Uterine smooth muscle cell (primary cell): ENCODE results near the gene TSPY8. TPM values are rescaled to one million over a fixed set of nuclear protein-coding genes. Genes with fewer than 3 reads are reported as not detected.

Source experiments
- total RNA-seq: library from RNA; depleted of rRNA; stranded (reverse); fragments of >200 nt; gene quantifications from 2 replicates; pipeline ENCODE4 v1.2.3, GENCODE V29; 2014

The TSPY8 gene
- not detected in 2 replicates for total RNA-seq

GRCh38 chrY:9357497-9357896 is at the start of gene TSPY8:
Gene TSPY8, plus strand, starts transcription at chrY:9357797. Its CDS starts 46 bp downstream, at chrY:9357843.

GRCh38 chrY:9337164-9337563 is 20.4 kb upstream of the TSPY8 start, which contains the start of gene TSPY4:
Gene TSPY4, plus strand, starts transcription at chrY:9337464. Its CDS starts 46 bp downstream, at chrY:9337510.

GRCh38 chrY:9398121-9398520 is 40.5 kb downstream of the TSPY8 start, which contains the start of gene TSPY3:
Gene TSPY3, plus strand, starts transcription at chrY:9398421. Its CDS starts 46 bp downstream, at chrY:9398467.

Other genes starting within 250 kb of the TSPY8 start
- not detected in 2 replicates for gene TSPY4, start 20.3 kb upstream of the TSPY8 start, total RNA-seq
- not detected in 2 replicates for gene TSPY3, start 40.6 kb downstream of the TSPY8 start, total RNA-seq
- gene TSPY1, start 109.2 kb downstream of the TSPY8 start, total RNA-seq: not detected in 2 replicates
- not detected in 2 replicates for gene TSPY9, start 129.5 kb downstream of the TSPY8 start, total RNA-seq
- gene TSPY10, start 170.1 kb downstream of the TSPY8 start, total RNA-seq: not detected in 2 replicates